ENCODE results near the gene NEDD8.
A peak's percentile ranks its signal among the peaks of the same experiment; 100 is the strongest.

Gene NEDD8

GRCh38 chr14:24232121-24232644 lies at the start of gene NEDD8:
Gene NEDD8 (minus strand): TSS chr14:24232367. CDS start chr14:24232267, 100 bp downstream.
- DNase-seq (ENCODE audit: low read depth): peak; percentile 76

GRCh38 chr14:24281636-24282035 lies 49.5 kb upstream of the NEDD8 start:
- DNase-seq (ENCODE audit: low read depth): no peak

DNA sequence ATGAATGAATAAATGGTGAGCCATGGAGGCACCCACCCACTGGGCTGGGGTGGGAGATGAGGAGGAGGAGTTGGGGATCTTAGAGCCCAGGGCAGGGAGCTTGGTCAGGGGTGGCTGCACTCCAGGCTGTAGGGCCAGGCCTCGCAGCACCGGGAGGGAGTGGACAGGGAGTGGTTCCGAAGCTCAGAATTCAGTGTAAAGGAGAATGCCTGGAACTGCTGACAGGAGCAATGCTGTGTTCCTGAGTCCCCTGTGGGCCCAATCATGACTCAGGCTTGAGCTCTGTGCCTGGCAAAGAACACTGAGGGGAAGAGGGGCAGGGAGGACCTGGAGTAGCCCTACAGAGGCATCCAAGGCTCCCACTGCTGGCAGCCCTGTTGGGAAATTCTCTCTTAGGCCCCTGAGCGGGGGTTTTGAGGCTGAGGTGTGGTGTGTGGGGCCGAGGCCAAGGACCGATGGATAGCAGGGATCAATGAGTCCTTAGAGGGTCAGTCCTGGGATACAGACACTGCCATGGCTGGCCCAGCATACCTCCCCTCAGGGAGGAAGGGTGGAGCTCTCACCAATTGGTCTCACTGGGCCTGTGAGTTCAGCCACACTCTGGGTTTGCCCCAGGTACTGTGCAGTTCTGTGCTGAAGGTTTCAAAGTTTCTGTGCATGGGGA lies 48.8 kb upstream of the NEDD8 start:
- no peak for DNase-seq (ENCODE audit: low read depth)

DNA sequence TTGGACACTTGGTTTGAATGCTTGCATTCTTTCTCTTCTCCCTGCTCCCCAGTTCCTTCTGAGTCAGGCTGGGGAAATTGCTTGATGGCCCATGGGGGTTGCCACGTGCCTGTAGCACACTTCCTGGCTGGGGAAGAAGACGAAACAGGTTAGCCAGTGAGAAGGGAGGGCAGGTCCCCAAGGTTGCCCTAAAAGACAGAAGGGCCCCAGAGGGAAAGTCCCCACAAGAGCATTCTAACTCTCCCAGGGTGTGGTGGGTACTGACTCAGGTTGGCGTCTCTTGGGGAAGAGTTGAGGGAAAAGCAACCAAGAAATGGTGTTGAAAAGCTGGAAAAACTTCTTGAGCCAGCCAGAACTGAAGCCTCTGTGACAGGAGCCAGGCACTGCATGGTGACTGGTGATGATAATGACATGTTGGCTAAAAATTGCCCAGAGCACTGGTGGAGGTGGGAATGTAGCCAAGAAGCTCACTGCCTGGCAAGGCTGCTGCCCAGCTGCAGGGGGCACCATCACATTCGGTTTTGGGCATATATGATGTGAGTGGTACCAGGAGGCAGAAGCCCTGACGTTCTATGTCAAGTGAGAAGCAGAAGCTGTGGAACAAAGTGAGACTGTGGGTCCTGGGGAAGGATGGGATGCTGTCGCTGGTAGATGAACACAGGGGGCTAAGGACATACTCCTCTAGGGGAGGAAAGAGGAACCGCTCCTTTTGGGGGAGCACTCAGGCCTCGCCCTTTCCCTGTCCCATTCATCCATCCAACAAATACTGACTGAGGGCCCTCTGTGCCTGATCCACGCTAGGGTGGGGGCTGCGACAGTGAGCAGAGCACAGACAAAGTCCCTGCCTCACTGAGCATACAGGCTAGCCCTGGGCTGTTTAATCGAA lies 47.4 kb upstream of the NEDD8 start:
- DNase-seq (ENCODE audit: low read depth): no peak

DNA sequence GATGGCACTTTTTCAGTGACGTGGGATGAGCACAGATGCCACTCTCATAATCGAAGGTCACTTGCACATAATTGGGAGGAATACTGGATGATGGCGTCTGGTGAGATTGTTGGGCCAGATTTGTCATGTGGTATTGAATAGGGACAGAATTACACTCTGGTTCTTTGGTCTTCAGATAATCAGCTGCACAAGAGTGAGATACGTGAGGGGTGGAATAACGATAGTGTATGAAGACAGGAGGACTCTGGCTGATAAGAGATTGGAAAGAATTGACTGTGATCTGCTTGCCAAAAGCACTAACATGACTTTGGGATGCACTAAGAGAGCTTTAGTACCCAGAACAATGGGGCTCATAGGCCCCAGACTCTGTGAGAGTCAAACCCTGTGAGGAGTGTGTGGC lies 46.3 kb upstream of the NEDD8 start:
- no peak for DNase-seq (ENCODE audit: low read depth)

- DNase-seq (ENCODE audit: low read depth): no peak
These were observed 45.6 kb upstream of the NEDD8 start for GRCh38 chr14:24277606-24278321.

- DNase-seq (ENCODE audit: low read depth): no peak
These were observed 44.9 kb upstream of the NEDD8 start for GRCh38 chr14:24277071-24277470.

GRCh38 chr14:24274101-24274543 lies 42.0 kb upstream of the NEDD8 start:
- DNase-seq (ENCODE audit: low read depth): peak; percentile 7

- DNase-seq (ENCODE audit: low read depth): no peak
These were observed 41.3 kb upstream of the NEDD8 start for GRCh38 chr14:24273422-24273998.

- DNase-seq (ENCODE audit: low read depth): no peak
These were observed 40.3 kb upstream of the NEDD8 start for GRCh38 chr14:24272467-24272866.

- DNase-seq (ENCODE audit: low read depth): no peak
These were observed 39.7 kb upstream of the NEDD8 start for GRCh38 chr14:24271834-24272263.

DNA sequence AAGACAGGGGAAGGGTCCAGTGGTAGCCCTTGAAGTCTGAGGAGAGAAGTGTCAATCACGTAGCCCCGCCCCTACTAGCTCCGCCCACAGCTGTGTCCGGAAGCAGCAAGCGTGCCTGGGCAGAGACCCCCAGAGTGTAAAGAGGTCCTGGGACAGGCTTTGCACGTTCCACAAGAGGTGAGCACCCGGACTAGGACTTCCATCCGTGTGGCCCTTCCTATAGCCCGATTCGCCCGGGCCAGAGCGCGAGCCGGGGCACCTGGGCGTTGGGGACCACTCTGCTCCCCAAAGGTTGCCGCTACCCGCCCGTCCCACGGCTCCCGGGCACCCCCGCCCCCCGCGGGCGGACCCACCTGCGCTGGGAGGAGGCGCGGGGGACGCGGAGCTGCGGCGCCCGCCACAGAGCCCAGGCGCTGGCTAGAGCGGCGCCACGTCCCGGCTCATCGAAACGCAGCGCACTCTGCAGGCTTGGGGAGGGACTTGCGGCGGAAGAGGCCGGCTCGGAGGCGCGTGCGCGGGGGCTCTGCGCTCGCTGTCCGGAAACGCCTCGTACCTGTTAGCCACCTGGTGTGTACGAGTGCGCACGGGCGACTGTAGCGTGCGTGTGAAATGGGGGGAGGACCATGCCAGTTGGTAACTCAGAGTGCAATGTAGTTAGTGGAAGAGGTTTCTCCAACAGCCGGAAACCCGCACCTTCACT lies 39.1 kb upstream of the NEDD8 start, which contains the start of gene RABGGTA:
TSS of gene RABGGTA (minus strand) at position 464 of the 700 bp plus-strand sequence. CDS start 482 bp downstream, outside the sequence.
- DNase-seq (ENCODE audit: low read depth): peak; percentile 91

GRCh38 chr14:24270537-24271133 lies 38.5 kb upstream of the NEDD8 start:
- DNase-seq (ENCODE audit: low read depth): no peak

GRCh38 chr14:24269910-24270536 lies 37.9 kb upstream of the NEDD8 start:
- DNase-seq (ENCODE audit: low read depth): no peak

- DNase-seq (ENCODE audit: low read depth): no peak
These were observed 37.2 kb upstream of the NEDD8 start for GRCh38 chr14:24269368-24269767.

DNA sequence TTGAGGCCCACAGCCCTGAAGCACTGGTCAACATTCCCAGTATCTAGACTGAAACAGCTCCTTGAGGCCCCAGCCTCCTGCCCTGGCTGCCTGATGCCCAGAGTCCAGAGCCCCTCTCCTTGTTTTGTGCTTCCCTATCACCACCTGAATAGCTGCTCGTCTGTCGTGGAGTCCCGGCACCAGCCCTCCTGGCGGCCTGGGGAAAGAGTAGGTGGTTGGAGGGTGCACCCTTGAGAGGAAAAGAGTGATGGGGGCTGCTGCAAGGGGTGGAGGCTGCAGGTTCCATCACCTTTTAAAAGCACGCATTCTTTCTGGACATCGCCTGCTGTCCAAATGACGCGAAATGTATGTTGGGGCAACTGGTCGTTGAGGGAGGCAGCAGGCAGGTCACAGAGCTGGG lies 36.1 kb upstream of the NEDD8 start:
- no peak for DNase-seq (ENCODE audit: low read depth)

- no peak for DNase-seq (ENCODE audit: low read depth)
These were observed 35.3 kb upstream of the NEDD8 start for GRCh38 chr14:24267516-24267915.

DNA sequence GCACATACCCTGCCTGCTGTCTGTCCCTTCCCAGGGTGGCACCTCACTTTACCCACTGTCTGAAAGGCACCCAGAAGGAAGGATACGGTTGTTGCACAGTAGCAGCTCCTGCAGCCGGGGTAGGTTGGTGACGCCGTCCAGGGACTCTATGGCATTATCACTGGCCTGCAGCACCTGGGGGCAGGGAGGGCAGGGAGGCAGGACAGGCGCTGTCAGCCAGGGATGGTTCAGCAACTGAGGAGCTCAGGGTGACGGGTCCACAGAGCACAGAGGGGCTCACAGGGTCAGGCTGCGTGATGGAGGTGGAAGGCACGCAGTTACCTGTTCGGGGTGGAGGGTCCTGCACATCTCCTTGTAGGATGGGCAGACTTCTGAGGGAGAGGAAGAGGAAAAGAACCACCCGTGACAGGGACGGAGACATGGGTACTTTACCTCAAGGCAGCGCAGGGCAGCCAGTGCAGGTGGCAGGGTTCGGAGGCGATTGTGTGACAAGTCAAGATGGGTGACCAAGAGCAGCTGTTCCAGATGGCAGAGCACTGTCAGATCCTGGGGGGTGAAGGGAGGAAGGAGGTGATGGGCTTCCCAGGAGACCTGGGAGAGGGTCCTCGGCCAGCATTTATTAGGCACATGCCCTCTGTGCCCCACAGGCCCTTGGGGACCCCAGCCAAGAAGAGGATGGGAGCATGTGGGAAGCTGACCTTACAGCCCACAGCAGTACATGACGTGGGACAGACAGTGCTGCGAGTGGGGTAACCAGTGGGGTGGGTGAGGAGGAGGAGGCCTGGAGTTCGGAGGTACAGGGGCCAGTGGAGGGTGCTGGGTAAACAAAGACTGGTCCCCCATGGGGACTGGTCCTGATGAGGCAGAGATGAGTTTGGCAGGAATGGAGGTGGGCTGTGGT lies 34.4 kb upstream of the NEDD8 start:
- no peak for DNase-seq (ENCODE audit: low read depth)

DNA sequence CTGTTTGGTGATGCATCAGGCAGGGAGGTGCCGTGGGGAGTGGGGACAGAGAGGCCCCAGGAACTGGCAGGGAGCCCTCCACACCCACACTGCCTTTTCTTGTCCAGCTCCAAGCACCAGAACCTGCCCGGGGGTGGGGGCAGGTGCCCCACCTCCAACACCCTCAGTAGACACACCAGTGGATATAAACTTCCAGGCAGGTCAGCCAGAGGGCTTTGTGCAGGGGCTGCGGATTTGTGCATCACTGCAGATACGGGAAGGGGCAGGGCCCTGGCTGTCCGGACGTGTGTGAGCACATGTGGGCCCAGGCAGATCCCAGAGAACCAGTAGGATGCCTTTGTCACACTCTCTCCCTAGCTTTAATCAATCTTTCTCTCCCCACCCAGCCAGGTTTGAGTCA lies 32.1 kb upstream of the NEDD8 start:
- no peak for DNase-seq (ENCODE audit: low read depth)
